Stimulated activated naive CD4-positive, alpha-beta T cell (primary cell): ENCODE measurements around the gene CHD3.
"Not testable (repeated sequence)": the region's sequence is repeated elsewhere in the genome, so short reads cannot be mapped to it uniquely, and the experiment has no call there.

Experiments
- DNase-seq, 6 experiments: peaks; one replicate each; lab custom pipeline; 2025; lab: John Stamatoyannopoulos, UW

CHD3 gene

GRCh38 chr17:7931709-7932482 lies 43.3 kb downstream of the CHD3 start, which contains the start of the genes CNTROB and TRAPPC1:
Gene CNTROB (plus strand): TSS chr17:7932206. CDS start chr17:7933080, 874 bp downstream.
Gene TRAPPC1 (minus strand): TSS chr17:7931946. CDS start chr17:7931829, 117 bp downstream.
- peak; percentile 97 to 99 (median 98) for DNase-seq

- peak in 3 of 6 experiments; percentile 26 to 50 (median 32) for DNase-seq
These were observed 43.9 kb downstream of the CHD3 start for GRCh38 chr17:7932483-7932891.

DNA sequence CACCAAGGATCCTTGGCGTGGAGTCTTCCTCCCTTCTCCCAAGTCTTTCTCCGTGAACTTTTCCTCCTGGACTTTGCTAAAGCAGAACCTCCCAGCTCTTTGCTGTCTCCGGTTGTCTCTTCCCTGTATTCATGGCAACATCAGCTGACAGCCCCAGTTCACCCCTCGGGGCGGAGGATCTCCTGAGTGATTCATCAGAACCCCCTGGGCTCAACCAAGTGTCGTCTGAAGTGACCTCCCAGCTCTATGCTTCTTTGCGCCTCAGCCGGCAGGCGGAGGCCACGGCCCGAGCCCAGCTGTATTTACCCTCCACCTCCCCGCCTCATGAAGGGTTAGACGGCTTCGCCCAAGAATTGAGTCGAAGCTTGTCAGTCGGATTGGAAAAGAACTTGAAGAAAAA lies 44.4 kb downstream of the CHD3 start:
- DNase-seq: no peak

- DNase-seq: no peak
These were observed 47.3 kb downstream of the CHD3 start for GRCh38 chr17:7935859-7936258.

- no peak for DNase-seq
These were observed 51.4 kb downstream of the CHD3 start for GRCh38 chr17:7940034-7940433.

DNA sequence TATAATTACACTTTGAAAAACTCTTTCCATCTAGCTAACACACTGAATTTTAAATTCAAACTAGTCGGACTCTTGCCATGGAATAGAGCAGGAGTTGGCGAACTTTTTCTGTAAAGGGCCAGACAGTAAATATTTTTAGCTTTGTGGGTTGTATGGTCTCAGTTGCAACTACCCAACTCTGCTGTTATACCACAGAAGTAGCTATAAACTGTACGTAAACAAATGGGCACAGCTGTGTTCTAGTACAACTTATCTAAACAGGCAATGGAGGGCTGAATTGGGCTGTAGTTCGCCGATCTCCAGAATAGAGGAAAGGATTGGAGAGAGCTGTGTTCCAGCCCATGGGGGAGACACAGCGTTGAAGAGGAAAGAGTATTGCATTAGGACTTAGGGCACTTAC lies 52.2 kb downstream of the CHD3 start:
- no peak for DNase-seq

GRCh38 chr17:7943291-7943690 lies 54.7 kb downstream of the CHD3 start:
- DNase-seq: no peak

- DNase-seq: no peak
These were observed 55.7 kb downstream of the CHD3 start for GRCh38 chr17:7944326-7944725.

DNA sequence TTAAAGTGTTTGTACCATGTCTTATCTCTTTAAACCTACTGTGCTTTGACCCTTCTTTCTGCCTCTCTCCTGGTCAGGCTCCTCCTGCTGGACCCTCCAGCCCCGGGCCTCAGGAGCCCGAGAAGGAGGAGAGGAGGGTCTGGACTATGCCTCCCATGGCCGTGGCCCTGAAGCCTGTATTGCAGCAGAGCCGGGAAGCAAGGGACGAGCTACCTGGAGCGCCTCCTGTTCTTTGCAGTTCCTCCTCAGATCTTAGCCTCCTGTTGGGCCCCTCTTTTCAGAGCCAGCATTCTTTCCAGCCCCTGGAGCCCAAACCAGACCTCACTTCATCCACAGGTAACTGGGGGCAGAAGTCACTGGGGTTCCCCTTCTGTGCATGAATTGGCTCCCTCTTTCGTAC lies 57.1 kb downstream of the CHD3 start:
- DNase-seq: no peak

DNA sequence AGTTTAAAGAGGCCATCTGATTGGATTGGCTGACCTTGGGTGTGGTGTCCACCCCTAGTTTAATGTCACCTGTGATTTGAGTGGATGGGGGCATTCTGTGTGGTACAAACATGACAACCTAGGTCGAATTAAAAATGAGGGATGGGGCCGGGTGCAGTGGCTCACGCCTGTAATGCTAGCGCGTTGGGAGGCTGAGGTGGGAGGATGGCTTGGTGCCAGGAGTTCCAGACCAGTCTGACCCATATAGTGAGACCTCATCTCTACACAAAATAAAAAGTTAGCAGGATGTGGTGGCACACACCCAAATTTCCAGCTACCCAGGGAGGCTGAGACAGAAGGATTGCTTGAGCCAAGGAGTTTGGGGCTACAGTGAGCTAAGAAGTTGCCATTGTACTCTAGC lies 57.9 kb downstream of the CHD3 start:
- DNase-seq: no peak

DNA sequence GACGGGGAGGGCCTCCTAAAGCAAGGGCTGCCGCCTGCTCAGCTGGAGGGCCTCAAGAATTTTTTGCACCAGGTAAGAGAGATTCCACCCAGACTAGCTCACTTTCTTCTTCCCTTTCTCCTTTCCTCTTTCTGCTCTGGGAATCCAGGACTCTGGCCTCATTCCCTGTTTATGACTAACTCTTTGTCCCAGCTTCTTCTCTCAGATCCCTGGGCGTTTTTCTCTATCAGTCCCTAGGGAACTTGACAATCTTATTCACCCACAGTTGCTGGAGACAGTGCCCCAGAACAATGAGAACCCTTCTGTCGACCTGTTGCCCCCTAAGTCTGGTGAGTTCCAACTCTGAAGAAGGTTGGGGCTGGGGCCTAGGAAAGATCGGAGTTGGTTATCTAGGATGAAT lies 59.1 kb downstream of the CHD3 start:
- no peak for DNase-seq

- DNase-seq: no peak
These were observed 62.0 kb downstream of the CHD3 start for GRCh38 chr17:7950578-7950977.

GRCh38 chr17:7951143-7951792 lies 62.7 kb downstream of the CHD3 start:
- DNase-seq: peak in 2 of 6 experiments; percentile 3

- not testable (repeated sequence) for DNase-seq
These were observed 64.7 kb downstream of the CHD3 start for GRCh38 chr17:7953266-7953665.

DNA sequence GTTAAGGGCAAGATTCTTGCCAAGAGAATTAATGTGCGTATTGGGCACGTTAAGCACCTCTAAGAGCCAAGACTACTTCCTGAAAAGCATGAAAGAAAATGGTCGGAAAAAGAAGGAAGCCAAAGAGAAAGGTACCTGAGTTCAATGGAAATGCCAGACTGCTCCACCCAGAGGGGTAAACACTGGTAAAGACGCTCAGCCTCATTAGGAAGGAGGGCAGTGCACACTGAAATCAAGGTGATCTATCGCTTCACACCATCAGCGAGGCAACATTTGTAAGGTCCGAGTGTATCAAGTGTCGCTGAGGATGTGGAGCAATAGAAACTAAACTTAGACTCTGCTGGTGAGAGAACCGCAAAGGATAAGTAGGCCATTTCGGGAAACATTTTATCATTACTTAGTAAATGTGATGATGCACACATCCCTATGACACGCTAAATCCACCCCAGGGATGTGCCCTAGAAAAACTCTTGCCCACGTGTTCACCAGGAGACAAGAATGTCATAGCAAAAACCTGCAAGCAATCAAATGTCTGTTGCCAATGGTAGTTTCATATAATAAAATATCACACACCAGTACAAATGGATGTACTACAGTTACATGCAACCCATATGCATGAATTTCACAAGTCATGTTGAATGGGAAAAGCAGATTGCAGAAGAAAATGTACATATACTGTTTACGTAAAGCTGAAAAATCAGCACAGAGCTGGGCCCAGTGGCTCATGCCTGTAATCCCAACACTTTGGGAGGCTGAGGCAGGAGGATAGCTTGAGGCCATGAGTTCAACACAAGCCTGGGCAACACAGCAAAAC lies 67.0 kb downstream of the CHD3 start:
- DNase-seq: no peak

DNA sequence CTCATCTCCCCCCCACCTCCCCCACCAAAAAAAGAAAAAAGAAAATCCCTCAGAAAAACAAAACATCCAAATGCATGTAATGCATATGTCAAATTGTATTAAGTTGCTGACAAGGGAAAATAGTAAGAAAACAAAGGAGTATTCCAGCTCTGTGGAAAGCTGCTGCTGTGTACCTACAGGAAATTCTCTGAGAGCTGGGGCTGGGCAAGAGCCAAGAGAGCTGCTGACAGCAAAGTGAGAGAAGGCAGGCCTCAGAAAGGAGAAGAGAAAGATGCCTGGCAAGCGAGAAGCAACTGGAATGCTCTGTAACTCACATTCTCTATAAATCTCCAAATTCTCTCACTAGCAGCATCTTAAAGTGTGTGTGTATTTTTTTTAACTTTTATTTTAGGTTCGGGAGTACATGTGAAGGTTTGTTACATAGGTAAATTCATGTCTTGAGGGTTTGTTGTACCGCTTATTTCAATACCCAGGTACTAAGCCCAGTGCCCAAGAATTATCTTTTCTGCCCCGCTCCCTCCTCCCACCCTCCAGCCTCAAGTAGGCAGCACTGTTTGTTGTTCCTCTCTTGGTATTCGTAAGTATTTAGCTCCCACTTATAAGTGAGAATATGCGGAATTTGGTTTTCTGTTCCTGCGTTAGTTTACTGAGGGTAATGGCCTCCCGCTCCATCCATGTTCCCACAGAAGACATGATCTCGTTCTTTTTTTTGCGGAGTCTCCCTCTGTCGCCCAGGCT lies 67.8 kb downstream of the CHD3 start:
- no peak for DNase-seq

DNA sequence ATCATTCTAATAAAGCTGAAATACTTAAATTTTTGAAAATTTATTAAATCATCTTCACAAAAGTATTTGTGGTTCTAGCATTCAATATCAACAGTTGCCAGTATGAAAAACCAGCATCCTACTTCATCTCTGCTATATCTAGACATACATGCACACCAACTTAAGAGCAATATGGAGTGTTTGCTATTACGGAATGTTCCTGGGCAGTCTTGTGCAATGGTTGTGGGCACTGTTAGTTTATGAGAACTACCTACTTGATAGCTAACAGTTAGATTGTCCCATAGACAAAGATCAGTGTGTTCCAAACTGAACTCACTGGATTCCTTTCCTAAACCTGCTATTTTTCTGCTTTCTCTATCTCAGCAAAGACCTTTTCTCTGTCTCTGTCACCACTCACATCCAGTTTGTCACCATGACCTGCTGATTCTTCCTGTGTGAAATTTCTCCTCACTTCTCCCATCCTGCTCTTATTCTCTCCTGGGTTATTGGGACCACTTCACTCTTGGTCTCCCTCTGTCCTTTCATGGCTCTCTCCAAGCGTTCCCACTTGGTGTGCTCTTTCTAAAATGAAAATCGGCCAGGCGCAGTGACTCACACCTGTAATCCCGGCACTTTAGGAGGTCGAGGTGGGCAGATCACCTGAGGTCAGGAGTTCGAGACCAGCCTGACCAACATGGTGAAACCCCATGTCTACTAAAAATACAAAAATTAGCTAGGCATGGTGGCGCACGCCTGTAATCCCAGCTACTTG lies 71.1 kb downstream of the CHD3 start:
- DNase-seq: no peak

GRCh38 chr17:7961421-7961820 lies 72.8 kb downstream of the CHD3 start:
- DNase-seq: no peak
